Esophagus squamous epithelium (tissue), 5 donors: ENCODE results near the gene HEBP2. TPM values are rescaled to one million over a fixed set of nuclear protein-coding genes. Genes with fewer than 3 reads are reported as not detected.

Experiments
- DNase-seq: peaks from one replicate; lab custom pipeline; 2025; lab: John Stamatoyannopoulos, UW
- H3K27ac ChIP-seq, 4 donors: fragments of 200-600 bp; sonication (generic); one replicate each; pipeline ENCODE4 v1.5.1; 2016 to 2019; ENCODE audit warnings: mild to moderate bottlenecking in 1 of 4
- H3K27me3 ChIP-seq, 4 donors: fragments of 200-600 bp; sonication (generic); 1 replicate in 3 of 4; 2 replicates in 1 of 4; pipeline versions ENCODE4 v1.5.1 to v1.6.0; 2017 to 2021; ENCODE audit warnings: antibody characterized with exemption in 1 of 4
- H3K36me3 ChIP-seq, 3 donors: fragments of 200-600 bp; sonication (generic); one replicate each; pipeline ENCODE4 v1.5.1; 2016 to 2019
- H3K4me1 ChIP-seq, 3 donors: fragments of 200-600 bp; sonication (generic); one replicate each; pipeline ENCODE4 v1.5.1; 2017 to 2019
- H3K4me3 ChIP-seq, 4 donors: fragments of 200-600 bp; sonication (generic); 1 replicate in 3 of 4; 2 replicates in 1 of 4; pipeline ENCODE4 v1.5.1; 2016 to 2019; ENCODE audit warnings: mild to moderate bottlenecking in 2 of 4, moderate library complexity in 1 of 4
- H3K9me3 ChIP-seq, 3 donors: fragments of 200-600 bp; sonication (generic); one replicate each; pipeline ENCODE4 v1.5.1; 2016 to 2019
- CTCF ChIP-seq, 6 experiments: fragments of 450-650 bp in 4 of 6; fragments of 200-600 bp in 2 of 6; sonication (generic) in 2 of 6; IDR thresholded peaks; one replicate each; pipeline ENCODE4 v1.5.1; 2016 to 2019; ENCODE audit warnings: antibody characterized with exemption in 6 of 6, mild to moderate bottlenecking in 4 of 6, moderate library complexity in 4 of 6
- POLR2A ChIP-seq, 4 donors: fragments of 450-650 bp; IDR thresholded peaks; one replicate each; pipeline ENCODE4 v1.6.1; 2017; ENCODE audit warnings: antibody characterized with exemption in 4 of 4, mild to moderate bottlenecking in 4 of 4, moderate library complexity in 3 of 4
- WGBS, 2 donors: methylation state at CpG; one replicate each; pipeline ENCODE4 v1.1.5; 2018; 5-methylcytosine and 5-hydroxymethylcytosine counted together
- intact Hi-C: fragments of 100-400 bp; cut with DNase I; formaldehyde crosslinking; loops from one replicate; pipeline ENCODE4 v1.15.0; 2022
- total RNA-seq, 4 donors: library from RNA; depleted of rRNA; stranded (reverse); fragments of >200 nt; gene quantifications; one replicate each; pipeline ENCODE4 v1.1.0, GENCODE V29; 2016
- donor health status: DM: yes; HTN: yes; CAD: no.

Gene HEBP2
- total RNA-seq, 4 donors from 2014 or later, result 62.1 to 193 (median 90.8) TPM

DNA sequence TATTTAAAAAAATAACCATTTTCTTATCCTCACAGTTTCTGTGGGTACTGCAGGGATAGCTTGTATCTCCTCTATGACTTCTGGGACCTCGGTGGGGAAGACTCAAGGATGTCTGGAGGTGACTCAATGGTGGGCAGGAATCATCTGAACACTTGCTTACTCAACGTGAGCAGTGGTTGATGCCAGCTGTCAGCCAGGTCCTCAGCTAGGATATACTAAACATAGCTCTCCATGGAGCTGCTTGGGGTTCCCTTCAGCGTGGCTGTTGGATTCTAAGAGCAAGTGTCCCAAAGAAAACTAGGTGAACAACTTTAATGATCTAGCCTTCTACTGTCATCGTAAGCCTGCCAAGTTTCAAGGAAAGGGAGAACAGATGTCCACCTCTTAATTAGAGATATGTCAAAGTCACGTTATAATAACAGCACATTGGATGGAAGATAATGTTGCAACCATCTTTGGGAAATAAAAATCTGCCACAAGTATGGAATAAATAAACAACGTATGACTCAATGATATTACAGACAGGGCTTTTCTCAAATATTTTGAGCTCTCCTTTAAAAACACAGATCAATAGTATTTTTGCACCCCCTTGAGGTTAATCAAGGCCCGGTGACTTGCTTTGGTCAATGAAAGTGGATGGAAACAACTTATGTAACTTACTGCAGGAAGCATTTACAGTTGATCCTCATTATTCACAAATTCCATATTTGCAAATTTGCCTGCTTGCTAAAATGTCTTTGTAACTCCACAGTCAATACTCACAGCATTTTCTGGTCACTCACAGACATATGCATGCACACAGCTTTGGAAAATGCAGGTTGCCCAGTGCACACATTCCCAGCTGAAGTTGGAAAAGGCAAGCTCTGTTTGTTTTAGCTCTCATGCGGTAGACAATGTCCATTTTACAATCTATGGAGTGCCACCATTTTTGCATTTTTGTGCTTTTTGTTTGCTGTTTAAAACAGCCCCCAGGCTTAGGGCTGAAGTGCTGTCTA is 6.6 kb upstream of the HEBP2 start:
- TF ChIP-seq POLR2A (IDR thresholded peaks at IDR 0.05) (no peak), CTCF (IDR thresholded peaks at IDR 0.05) (no peak)
- Histone ChIP-seq H3K27me3 (no peaks in the 10 kb centered on the region), H3K4me1 (no peaks in the 10 kb centered on the region), H3K27ac (no peak overlapping the region), H3K36me3 (no peaks in the 10 kb centered on the region), H3K4me3 (no peak overlapping the region), H3K9me3 (no peaks in the 10 kb centered on the region)
- intact Hi-C loops, result no loop called here
- no peak for DNase-seq
- 74 to 76% methylated on average over 8 of the region's 8 CpGs for WGBS, 2 donors

DNA sequence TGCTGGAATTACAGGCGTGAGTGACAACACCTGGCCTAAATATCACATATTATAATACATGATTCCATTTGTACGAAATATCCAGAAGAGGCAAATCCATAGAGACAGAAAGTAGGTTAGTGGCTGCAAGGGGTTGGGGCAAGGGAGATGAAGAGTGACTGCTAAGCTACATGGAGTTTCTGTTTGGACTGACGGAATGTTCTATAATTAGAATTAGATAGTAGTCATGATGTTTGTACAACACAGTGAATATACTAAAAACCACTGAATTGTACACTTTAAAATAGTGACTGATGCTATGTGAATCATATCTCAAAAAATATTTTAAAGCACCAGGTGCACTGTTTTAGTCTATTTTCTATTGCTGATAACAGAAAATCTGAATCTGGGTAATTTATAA is 3.7 kb upstream of the HEBP2 start:
- no peak for DNase-seq
- Histone ChIP-seq H3K4me3 (no peak overlapping the region), H3K9me3 (no peaks in the 10 kb centered on the region), H3K27me3 (no peaks in the 10 kb centered on the region), H3K27ac (no peak overlapping the region), H3K36me3 (no peaks in the 10 kb centered on the region), H3K4me1 (peaks cover 8 to 16% (median 8%) of the 10 kb centered on the region in 3 donors)
- intact Hi-C loops, result loop anchor here (10.0 kb wide), 1 partner anchor 286 kb away; no protein-coding TSS in a partner anchor
- WGBS, 2 donors, result 89 to 90% methylated on average over 2 to 3 of the region's 3 CpGs
- TF ChIP-seq POLR2A (IDR thresholded peaks at IDR 0.05), result no peak
- TF ChIP-seq CTCF (IDR thresholded peaks at IDR 0.05), result no peak

DNA sequence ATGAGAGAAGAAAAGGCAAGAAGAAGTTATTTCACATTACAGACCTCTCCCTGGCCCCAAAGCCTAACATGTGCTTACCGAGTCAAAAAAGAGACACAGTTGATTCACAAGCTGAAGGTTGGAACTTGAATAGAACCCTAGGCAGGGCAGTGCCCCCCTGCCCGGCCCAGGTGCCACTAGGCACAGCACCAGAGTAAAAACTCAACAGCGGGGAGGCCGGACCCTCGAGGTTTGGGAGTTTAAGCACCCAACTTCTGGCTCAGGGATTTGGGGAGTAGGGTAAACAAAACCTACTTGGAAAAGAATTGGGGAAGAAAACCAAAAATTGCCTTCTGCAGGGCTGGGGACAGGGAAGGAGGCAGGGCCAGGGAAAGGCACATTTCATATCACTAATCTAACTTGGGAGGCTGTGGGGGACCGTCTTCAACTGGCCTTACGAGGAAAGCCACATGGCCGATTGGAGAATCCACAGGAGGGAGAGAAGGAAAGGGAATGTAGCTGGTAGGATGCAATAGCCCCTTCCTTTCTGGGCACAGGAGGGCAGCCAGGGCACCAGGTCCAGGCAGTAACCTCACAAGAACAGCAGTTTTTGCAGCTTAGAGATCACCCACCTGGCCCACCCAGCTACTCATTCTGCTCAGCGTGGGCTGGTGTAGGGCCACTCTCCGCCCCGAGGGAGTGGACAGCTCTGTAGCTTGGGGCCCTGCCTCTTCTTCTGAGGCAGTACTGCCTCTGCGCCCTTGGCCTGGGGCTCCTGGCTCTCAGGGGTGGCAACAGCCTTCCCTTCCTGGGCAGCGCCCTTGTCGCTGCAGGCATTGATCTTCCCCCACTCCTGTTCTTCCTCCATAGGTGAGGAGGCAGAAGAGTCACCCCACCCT is 1.8 kb upstream of the HEBP2 start:
- WGBS, 2 donors, result 89 to 91% methylated on average over 11 to 13 of the region's 14 CpGs
- intact Hi-C loops, result loop anchor here (10.0 kb wide), 1 partner anchor 287 kb away; no protein-coding TSS in a partner anchor
- no peak overlapping the region for H3K27ac ChIP-seq

DNA sequence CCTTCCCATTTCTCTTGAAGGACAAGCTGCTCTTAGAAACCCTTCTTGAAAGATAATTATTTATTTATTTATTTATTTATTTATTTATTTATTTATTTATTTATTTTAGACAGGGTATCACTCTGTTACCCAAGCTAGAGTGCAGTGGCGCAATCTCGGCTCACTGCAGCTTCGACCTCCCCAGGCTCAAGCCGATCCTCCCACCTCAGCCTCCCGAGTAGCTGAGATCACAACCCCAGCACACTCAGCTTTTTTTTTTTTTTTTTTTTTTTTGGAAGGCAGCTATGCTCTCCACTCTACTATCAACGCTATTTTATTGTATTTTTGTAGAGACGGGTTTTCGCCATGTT is 1.2 kb upstream of the HEBP2 start:
- Histone ChIP-seq H3K36me3 (peaks cover 6 to 24% (median 14%) of the 10 kb centered on the region in 3 donors), H3K4me3 (peak overlapping the region in 3 of 4 donors; percentile 79 to 98 (median 96)), H3K9me3 (no peaks in the 10 kb centered on the region), H3K27ac (peak overlapping the region in 3 of 4 donors; percentile 94 to 99 (median 97)), H3K4me1 (peaks cover 8 to 41% (median 14%) of the 10 kb centered on the region in 3 donors), H3K27me3 (no peaks in the 10 kb centered on the region)
- 88 to 89% methylated on average over 5 to 8 of the region's 8 CpGs for WGBS, 2 donors
- no peak for DNase-seq
- TF ChIP-seq POLR2A (IDR thresholded peaks at IDR 0.05) (no peak), CTCF (IDR thresholded peaks at IDR 0.05) (no peak)
- intact Hi-C loops, result loop anchor here (10.0 kb wide), 1 partner anchor 288 kb away; no protein-coding TSS in a partner anchor

More for the DNA sequence above, 1.8 kb upstream of the HEBP2 start:
- Histone ChIP-seq H3K4me3 (no peak overlapping the region), H3K27me3 (no peaks in the 10 kb centered on the region), H3K4me1 (peaks cover 8 to 35% (median 14%) of the 10 kb centered on the region in 3 donors), H3K36me3 (peaks cover 0 to 18% (median 8%) of the 10 kb centered on the region in 3 donors), H3K9me3 (no peaks in the 10 kb centered on the region)
- no peak for TF ChIP-seq CTCF (IDR thresholded peaks at IDR 0.05)
- no peak for TF ChIP-seq POLR2A (IDR thresholded peaks at IDR 0.05)
- no peak for DNase-seq
